Cardiac fibroblast (primary cell): ENCODE data around the gene WDR75.
"Not testable (repeated sequence)": the region's sequence is repeated elsewhere in the genome, so short reads cannot be mapped to it uniquely, and the experiment has no call there.

Experiments used
- DNase-seq, 2 donors: peaks; one replicate each; pipeline versions ENCODE4 v3.0.0 to v3.0.0-alpha.2; 2010; ENCODE audit warnings: low read depth in 2 of 2
- H3K4me3 ChIP-seq, 2 donors: replicated peaks in 1 of 2; 1 replicate in 1 of 2; 2 replicates in 1 of 2; pipeline ENCODE4 v1.5.1; 2011; ENCODE audit warnings: low read depth in 2 of 2, low read length in 2 of 2, mild to moderate bottlenecking in 2 of 2, moderate library complexity in 1 of 2
- TF ChIP-seq, protein P1 (sequence below): IDR thresholded peaks from one replicate; pipeline ENCODE4 v1.5.1; 2011; ENCODE audit warnings: low read depth, mild to moderate bottlenecking, low read length, inconsistent platforms

WDR75 gene

DNA sequence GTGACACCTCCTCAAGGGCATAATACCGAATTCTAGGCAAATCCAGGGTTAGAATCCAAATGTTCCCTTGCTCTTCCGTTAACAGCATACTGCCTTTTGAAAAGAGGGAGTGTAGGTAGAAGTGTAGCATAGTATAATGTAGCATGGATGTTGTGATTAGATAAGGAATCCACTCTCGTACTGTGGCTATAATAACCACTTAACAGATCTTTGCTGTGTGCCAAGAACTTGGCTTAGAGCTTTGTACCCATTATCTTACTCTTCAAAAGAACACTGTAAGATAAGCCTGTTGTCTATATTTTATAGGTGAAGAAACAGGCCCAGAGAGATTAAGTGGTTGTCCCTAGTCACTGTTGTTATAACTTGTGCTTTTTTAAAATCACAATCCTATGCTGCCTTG lies 24.2 kb downstream of the WDR75 start:
- DNase-seq = no peak
- H3K4me3 ChIP-seq = no peak overlapping the region
- TF ChIP-seq, protein P1, sequence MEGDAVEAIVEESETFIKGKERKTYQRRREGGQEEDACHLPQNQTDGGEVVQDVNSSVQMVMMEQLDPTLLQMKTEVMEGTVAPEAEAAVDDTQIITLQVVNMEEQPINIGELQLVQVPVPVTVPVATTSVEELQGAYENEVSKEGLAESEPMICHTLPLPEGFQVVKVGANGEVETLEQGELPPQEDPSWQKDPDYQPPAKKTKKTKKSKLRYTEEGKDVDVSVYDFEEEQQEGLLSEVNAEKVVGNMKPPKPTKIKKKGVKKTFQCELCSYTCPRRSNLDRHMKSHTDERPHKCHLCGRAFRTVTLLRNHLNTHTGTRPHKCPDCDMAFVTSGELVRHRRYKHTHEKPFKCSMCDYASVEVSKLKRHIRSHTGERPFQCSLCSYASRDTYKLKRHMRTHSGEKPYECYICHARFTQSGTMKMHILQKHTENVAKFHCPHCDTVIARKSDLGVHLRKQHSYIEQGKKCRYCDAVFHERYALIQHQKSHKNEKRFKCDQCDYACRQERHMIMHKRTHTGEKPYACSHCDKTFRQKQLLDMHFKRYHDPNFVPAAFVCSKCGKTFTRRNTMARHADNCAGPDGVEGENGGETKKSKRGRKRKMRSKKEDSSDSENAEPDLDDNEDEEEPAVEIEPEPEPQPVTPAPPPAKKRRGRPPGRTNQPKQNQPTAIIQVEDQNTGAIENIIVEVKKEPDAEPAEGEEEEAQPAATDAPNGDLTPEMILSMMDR = no peak

DNA sequence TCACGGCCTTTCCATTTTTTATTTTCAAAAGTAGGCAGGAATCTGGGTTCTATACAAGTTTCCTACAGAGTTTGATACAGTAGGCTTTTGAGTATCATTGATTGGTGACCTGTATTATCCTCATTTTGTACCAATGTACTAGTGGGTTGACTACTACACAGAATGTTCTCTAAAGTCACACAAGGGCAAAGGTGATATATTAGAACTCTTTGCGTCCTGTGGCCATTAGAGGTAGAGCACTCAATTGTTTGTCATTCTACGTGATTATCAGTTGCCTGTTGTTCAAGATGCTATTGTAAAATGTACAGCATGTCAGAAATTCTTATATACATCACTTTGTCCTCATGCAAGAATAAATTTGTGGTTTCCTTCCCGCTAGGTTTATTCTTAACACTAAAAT lies 24.8 kb downstream of the WDR75 start:
- no peak for DNase-seq
- TF ChIP-seq, protein P1 = no peak
- H3K4me3 ChIP-seq = no peak overlapping the region

DNA sequence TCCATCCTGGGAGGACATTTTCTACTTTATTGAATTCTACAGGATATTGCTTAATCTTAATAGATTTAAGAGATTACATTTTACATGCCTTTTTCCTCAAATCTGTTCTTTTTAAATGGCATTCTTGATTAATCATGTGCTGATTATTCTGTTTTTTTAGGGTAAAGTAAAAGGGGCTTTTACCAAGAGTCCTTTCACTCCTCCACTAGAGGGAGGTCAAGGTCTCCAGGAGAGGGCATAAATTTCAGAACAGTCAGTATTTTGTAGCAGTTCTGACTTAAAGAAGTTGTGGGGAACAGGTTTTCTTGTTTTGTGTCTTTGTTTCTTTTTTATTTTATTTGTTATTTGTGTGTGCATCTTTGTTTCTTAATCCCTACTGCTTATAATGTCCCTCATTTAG lies 25.4 kb downstream of the WDR75 start:
- DNase-seq = peak; percentile 51 to 79
- H3K4me3 ChIP-seq = no peak overlapping the region
- TF ChIP-seq, protein P1 = peak; percentile 61

DNA sequence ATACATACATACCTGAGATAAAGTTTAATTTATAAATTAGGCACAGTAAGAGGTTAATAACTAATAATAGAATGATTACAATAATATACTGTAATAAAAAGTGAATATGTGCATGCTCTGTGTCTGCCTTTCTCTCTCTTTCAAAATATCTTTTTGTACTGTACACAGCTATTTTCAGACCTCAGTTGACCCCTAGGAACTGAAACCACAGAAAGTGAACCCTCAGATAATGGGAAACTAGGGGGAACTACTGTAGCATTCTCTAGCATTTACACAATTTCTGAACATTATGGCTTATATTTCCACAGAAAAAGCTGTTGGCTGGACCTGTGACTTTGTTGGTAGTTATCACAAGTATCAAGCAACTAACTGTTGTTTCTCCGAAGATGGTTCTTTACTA lies 25.9 kb downstream of the WDR75 start:
- no peak for DNase-seq
- TF ChIP-seq, protein P1 = no peak

DNA sequence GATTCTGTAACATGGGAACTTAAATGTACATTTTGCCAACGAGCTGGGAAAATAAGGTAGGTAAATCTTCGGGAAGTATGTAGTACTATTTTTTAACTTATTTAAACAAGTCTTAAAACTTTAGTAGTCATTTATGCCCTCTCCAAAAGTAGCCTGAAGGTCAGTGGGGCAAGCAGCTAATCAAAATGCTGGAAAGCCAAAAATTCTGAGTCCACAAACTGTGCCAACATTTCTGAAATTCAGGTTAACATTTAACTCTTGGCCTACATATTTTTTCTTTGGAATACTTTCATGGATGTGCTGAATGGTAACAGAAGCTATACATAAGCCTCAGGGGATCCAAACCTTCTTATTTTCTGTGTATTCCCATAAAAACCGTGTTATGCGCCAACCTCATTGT lies 26.3 kb downstream of the WDR75 start:
- H3K4me3 ChIP-seq = no peak overlapping the region
- DNase-seq = no peak
- TF ChIP-seq, protein P1 = no peak

More for the DNA sequence above, 25.9 kb downstream of the WDR75 start:
- no peak overlapping the region for H3K4me3 ChIP-seq

DNA sequence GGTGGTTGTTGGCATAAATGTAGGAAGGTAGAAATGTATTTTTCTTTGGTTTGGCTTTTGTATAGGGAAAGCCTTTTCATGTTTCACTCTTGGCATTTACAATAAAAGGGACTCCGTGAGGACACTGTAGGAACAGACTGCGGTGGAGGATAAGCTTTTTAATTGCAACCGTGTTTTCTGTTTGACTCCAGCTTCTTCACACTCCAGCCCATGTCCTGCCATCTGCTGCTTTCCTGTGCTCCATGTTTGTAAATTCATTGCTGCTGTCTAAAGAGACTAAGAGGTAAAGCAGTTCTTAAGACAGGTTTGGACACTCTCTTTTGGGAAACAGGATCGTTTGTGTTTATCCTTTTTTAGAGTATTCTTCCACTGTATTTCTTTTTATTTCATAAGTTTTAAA lies 33.3 kb downstream of the WDR75 start:
- DNase-seq = no peak
- H3K4me3 ChIP-seq = no peak overlapping the region
- TF ChIP-seq, protein P1 = no peak

DNA sequence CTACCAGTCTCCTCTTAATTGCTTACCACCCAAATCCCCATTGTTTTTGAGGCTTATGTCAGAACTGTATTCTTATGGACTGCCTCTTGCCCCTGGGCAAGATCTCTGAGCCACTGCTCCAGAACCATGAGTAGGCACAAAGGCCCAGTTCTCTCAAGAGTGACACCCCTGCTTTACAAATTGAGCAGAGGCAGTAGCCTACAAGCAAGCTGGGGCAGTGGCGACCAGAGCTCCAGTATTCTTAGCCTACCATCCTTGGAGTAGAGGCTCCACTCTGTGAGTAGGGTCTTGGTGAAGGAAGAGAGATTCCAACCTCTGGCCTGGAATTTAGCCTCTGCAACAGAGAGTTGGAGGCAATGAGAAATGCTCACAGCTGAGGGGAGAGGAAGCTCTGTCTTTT lies 36.5 kb downstream of the WDR75 start:
- H3K4me3 ChIP-seq = no peak overlapping the region
- no peak for DNase-seq
- TF ChIP-seq, protein P1 = no peak

DNA sequence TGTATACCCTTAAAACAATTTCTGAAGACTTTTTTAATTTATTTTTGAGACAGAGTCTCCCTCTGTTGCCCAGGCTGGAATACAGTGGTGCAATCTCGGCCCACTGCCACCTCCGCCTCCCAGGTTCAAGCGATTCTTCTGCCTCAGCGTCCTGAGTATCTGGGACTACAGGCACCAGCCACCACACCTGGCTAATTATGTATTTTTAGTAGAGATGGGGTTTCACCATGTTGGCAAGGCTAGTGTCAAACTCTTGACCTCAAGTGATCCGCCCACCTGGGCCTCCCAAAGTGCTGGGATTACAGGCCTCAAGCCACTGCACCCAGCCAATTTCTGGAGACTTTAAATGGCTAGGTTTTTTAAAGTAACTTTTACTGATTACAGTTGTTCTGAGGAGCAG lies 37.0 kb downstream of the WDR75 start:
- not testable (repeated sequence) for DNase-seq, H3K4me3 ChIP-seq
